Endothelial cell of umbilical vein (primary cell): Measurements from ENCODE around the gene CLASP2. TPM values are rescaled to one million over a fixed set of nuclear protein-coding genes. Genes with fewer than 3 reads are reported as not detected.

ENCODE experiments used
- BruUV-seq: library from RNA; stranded (reverse); fragments of 400-500 nt; replicated peaks from 2 replicates; lab custom pipeline; 2021; lab: Mats Ljungman, UMichigan
- CTCF ChIA-PET: fragments of 300-600, 350-600 bp; sonication (Branson Sonifier 250); formaldehyde crosslinking; loops from one replicate; lab custom pipeline; 2021; ENCODE audit warnings: antibody characterized with exemption, inconsistent platforms; lab: Charles Lee
- POLR2A ChIA-PET: fragments of 300-600, 350-600 bp; sonication (Branson Sonifier 250); formaldehyde crosslinking; loops from one replicate; lab custom pipeline; 2021; ENCODE audit warnings: antibody characterized with exemption, inconsistent platforms; lab: Charles Lee
- DNase-seq: peaks from one replicate; pipeline ENCODE4 v3.0.0-alpha.2; 2011; ENCODE audit warnings: low read depth, low spot score
- FAIRE-seq: peaks from 2 replicates; lab custom pipeline; 2011; peaks lifted over from hg19 to GRCh38; lab: Jason Lieb, UNC
- H2AFZ ChIP-seq: 2 replicates; pipeline ENCODE4 v1.6.0; 2012; ENCODE audit warnings: low read depth, low read length, control low read depth, inconsistent platforms
- H3K27ac ChIP-seq: 2 replicates; pipeline ENCODE4 v1.5.1; 2011; ENCODE audit warnings: low read depth, mild to moderate bottlenecking, control low read depth, low read length, moderate library complexity; ENCODE audit not compliant: insufficient read depth
- H3K27me3 ChIP-seq, 2 experiments: 2 replicates each; pipeline versions ENCODE4 v1.6.0 to v1.6.1; 2011; ENCODE audit warnings: low read length in 2 of 2, mixed read lengths in 1 of 2; ENCODE audit not compliant: control insufficient read depth in 2 of 2, insufficient read depth in 2 of 2
- H3K36me3 ChIP-seq, 2 experiments: 2 replicates in 1 of 2; 3 replicates in 1 of 2; pipeline ENCODE4 v1.5.1; 2011; ENCODE audit warnings: low read length in 2 of 2, mild to moderate bottlenecking in 1 of 2, moderate library complexity in 1 of 2; ENCODE audit not compliant: control insufficient read depth in 2 of 2, insufficient read depth in 2 of 2; ENCODE audit errors: extremely low read depth in 1 of 2
- H3K4me1 ChIP-seq: 3 replicates; pipeline ENCODE4 v1.5.1; 2011; ENCODE audit warnings: mild to moderate bottlenecking, low read length; ENCODE audit not compliant: control insufficient read depth, insufficient read depth; ENCODE audit errors: extremely low read depth
- H3K4me2 ChIP-seq: 2 replicates; pipeline ENCODE4 v1.6.1; 2011; ENCODE audit warnings: low read length, control low read depth, mixed read lengths; ENCODE audit not compliant: insufficient read depth
- H3K4me3 ChIP-seq, 3 experiments: fragments of 200-600 bp in 1 of 3; sonication (generic), shearing (Covaris generic) in 1 of 3; replicated peaks in 1 of 3; 2 replicates each; pipeline ENCODE4 v1.5.1; 2011 to 2016; ENCODE audit warnings: control low read depth in 3 of 3, low read length in 3 of 3, mild to moderate bottlenecking in 2 of 3, inconsistent platforms in 1 of 3, low read depth in 1 of 3, moderate library complexity in 1 of 3; ENCODE audit not compliant: insufficient read depth in 1 of 3
- H3K79me2 ChIP-seq: 2 replicates; pipeline ENCODE4 v1.6.0; 2012; ENCODE audit warnings: low read length, inconsistent platforms; ENCODE audit not compliant: control insufficient read depth, insufficient read depth
- H3K9ac ChIP-seq: replicated peaks from 2 replicates; pipeline ENCODE3; 2011; ENCODE audit warnings: low read length, control low read depth; ENCODE audit not compliant: insufficient read depth; ENCODE audit errors: extremely low read depth
- H3K9me1 ChIP-seq: replicated peaks from 3 replicates; pipeline ENCODE4 v1.6.0; 2011; ENCODE audit warnings: mild to moderate bottlenecking, low read length; ENCODE audit not compliant: control insufficient read depth, insufficient read depth; ENCODE audit errors: extremely low read depth
- H3K9me3 ChIP-seq: replicated peaks from 2 replicates; pipeline ENCODE4 v1.5.1; 2012; ENCODE audit warnings: low read length, inconsistent platforms; ENCODE audit not compliant: control insufficient read depth, insufficient read depth
- H4K20me1 ChIP-seq: replicated peaks from 2 replicates; pipeline ENCODE3; 2011; ENCODE audit warnings: mild to moderate bottlenecking, low read length; ENCODE audit not compliant: control insufficient read depth, insufficient read depth; ENCODE audit errors: extremely low read depth
- CTCF ChIP-seq, 2 donors: IDR thresholded peaks; 1 replicate in 1 of 2; 2 replicates in 1 of 2; pipeline ENCODE4 v1.5.1; 2011; ENCODE audit warnings: low read length in 2 of 2, mild to moderate bottlenecking in 2 of 2, moderate library complexity in 2 of 2, control low read depth in 1 of 2, inconsistent platforms in 1 of 2, low read depth in 1 of 2; ENCODE audit not compliant: insufficient read depth in 1 of 2; ENCODE audit errors: extremely low read depth in 1 of 2
- FOS ChIP-seq: IDR thresholded peaks from 2 replicates; pipeline ENCODE4 v1.6.1; 2011; ENCODE audit warnings: mild to moderate bottlenecking, low read length, moderate library complexity, borderline replicate concordance; ENCODE audit not compliant: insufficient read depth
- JUN ChIP-seq: IDR thresholded peaks from 2 replicates; pipeline ENCODE4 v1.6.1; 2011; ENCODE audit warnings: borderline replicate concordance, low read depth; ENCODE audit not compliant: insufficient read length, insufficient read depth
- MAX ChIP-seq: IDR thresholded peaks from 2 replicates; pipeline ENCODE4 v1.6.1; 2011; ENCODE audit not compliant: insufficient read depth, insufficient read length
- MYC ChIP-seq: IDR thresholded peaks from one replicate; pipeline ENCODE4 v1.6.1; 2011; ENCODE audit warnings: mild to moderate bottlenecking, low read depth, low read length
- POLR2AphosphoS5 ChIP-seq: IDR thresholded peaks from 2 replicates; pipeline ENCODE4 v1.6.1; 2012; ENCODE audit warnings: low read depth, mild to moderate bottlenecking, control low read depth, low read length, moderate library complexity; ENCODE audit not compliant: insufficient read depth
- dilution Hi-C: fragments of 300-500 bp; cut with MboI; formaldehyde crosslinking; loops from one replicate; pipeline ENCODE4 v1.15.0; 2019; ENCODE audit warnings: low sequenced_read_pairs; ENCODE audit not compliant: extremely low pct_ligation_motif_present
- intact Hi-C: fragments of 100-400 bp; cut with micrococcal nuclease; formaldehyde crosslinking; loops from one replicate; pipeline ENCODE4 v1.10.0; 2022
- polyA plus RNA-seq, 4 experiments: library from polyadenylated mRNA; depleted of rRNA in 3 of 4; stranded (reverse) in 3 of 4; unstranded in 1 of 4; fragments of >200 nt; gene quantifications; 2 replicates each; pipeline versions ENCODE4 v1.2.1 to v1.2.3, GENCODE V29; 2011 to 2012; ENCODE audit warnings: missing spikeins in 1 of 4
- total RNA-seq: library from RNA; stranded (reverse); gene quantifications from 2 replicates; pipeline ENCODE4 v1.2.3, GENCODE V29; 2021

CLASP2 gene
- total and polyA plus RNA-seq, 2 donors (not counting 3 experiments of a cell fraction or from before 2014, with no cell fraction given) = 15.0 to 55.0 TPM

- no peaks in the 10 kb centered on the region for H3K9me3 ChIP-seq
- H3K79me2 ChIP-seq = no peaks in the 10 kb centered on the region
- no TSS peak for BruUV-seq
- H3K4me3 ChIP-seq = no peak overlapping the region
- intact Hi-C loops = no loop called here
- CTCF ChIA-PET = interaction anchor here (1.5 to 2.6 kb wide), 2 partner anchors 9 to 37 kb away, joined by 5 to 6 read pairs; no protein-coding TSS in a partner anchor
- no peak overlapping the region for H3K9ac ChIP-seq
- dilution Hi-C loops = no loop called here
- H3K27ac ChIP-seq = no peak overlapping the region
- POLR2A ChIA-PET = interaction anchor here (0.7 kb wide), 1 partner anchor 255 kb away, joined by 7 read pairs; no protein-coding TSS in a partner anchor
- no peak overlapping the region for H2AFZ ChIP-seq
- H3K9me1 ChIP-seq = no peaks in the 10 kb centered on the region
- no peaks in the 10 kb centered on the region for H3K4me1 ChIP-seq
- H4K20me1 ChIP-seq = no peaks in the 10 kb centered on the region
- no peaks in the 10 kb centered on the region for H3K27me3 ChIP-seq
- DNase-seq (no peak), FAIRE-seq (no peak)
- TF ChIP-seq MYC (no peak), FOS (no peak), JUN (no peak)
- H3K4me2 ChIP-seq = no peak overlapping the region
- no peaks in the 10 kb centered on the region for H3K36me3 ChIP-seq
Measured at GRCh38 chr3:33750211-33750548, 32.1 kb upstream of the CLASP2 start.

GRCh38 chr3:33749546-33750210 lies 31.6 kb upstream of the CLASP2 start:
- POLR2A ChIA-PET = no interaction called here
- Histone ChIP-seq H3K9ac (no peak overlapping the region), H3K4me3 (no peak overlapping the region), H3K4me1 (no peaks in the 10 kb centered on the region), H4K20me1 (no peaks in the 10 kb centered on the region), H3K27me3 (no peaks in the 10 kb centered on the region), H3K79me2 (no peaks in the 10 kb centered on the region), H3K9me3 (no peaks in the 10 kb centered on the region), H3K36me3 (no peaks in the 10 kb centered on the region), H3K27ac (no peak overlapping the region), H2AFZ (no peak overlapping the region), H3K4me2 (no peak overlapping the region), H3K9me1 (no peaks in the 10 kb centered on the region)
- no TSS peak for BruUV-seq
- intact Hi-C loops (no loop called here), dilution Hi-C loops (no loop called here)
- no peak for DNase-seq
- TF ChIP-seq CTCF (IDR thresholded peaks at IDR 0.05; ENCODE audit: extremely low read depth in 1 of 2, insufficient read depth in 1 of 2, low read depth in 1 of 2, low read length in 2 of 2) (no peak), POLR2AphosphoS5 (no peak), JUN (no peak), MAX (no peak)
- no peak for FAIRE-seq
- CTCF ChIA-PET = interaction anchor here (1.2 to 1.5 kb wide), 2 partner anchors 9 to 10 kb away, joined by 3 to 5 read pairs; no protein-coding TSS in a partner anchor
